Spleen (tissue), 11 donors: ENCODE measurements around the gene MRPL16. TPM values are rescaled to one million over a fixed set of nuclear protein-coding genes. Genes with fewer than 3 reads are reported as not detected.
A peak's percentile ranks its signal among the peaks of the same experiment; 100 is the strongest.

Source experiments
- DNase-seq: peaks from one replicate; pipeline ENCODE4 v3.0.0-alpha.2; 2020
- H3K27ac ChIP-seq, 8 donors: fragments of 200-600 bp; sonication (generic) in 7 of 8; 1 replicate in 4 of 8; 2 replicates in 4 of 8; pipeline versions ENCODE4 v1.5.0 to v1.8.0; 2016 to 2021; ENCODE audit warnings: inconsistent platforms in 4 of 8, mild to moderate bottlenecking in 4 of 8, moderate library complexity in 1 of 8
- H3K27me3 ChIP-seq, 7 donors: fragments of 200-600 bp; sonication (generic) in 6 of 7; replicated peaks in 1 of 7; 1 replicate in 4 of 7; 2 replicates in 3 of 7; pipeline versions ENCODE4 v1.5.0 to v1.8.0; 2016 to 2021; ENCODE audit warnings: inconsistent platforms in 3 of 7, mild to moderate bottlenecking in 1 of 7
- H3K36me3 ChIP-seq, 6 donors: fragments of 200-600 bp; sonication (generic) in 5 of 6; 1 replicate in 4 of 6; 2 replicates in 2 of 6; pipeline versions ENCODE4 v1.5.0 to v1.8.0; 2016 to 2021; ENCODE audit warnings: inconsistent platforms in 2 of 6
- H3K4me1 ChIP-seq, 6 donors: fragments of 200-600 bp; sonication (generic) in 5 of 6; 1 replicate in 3 of 6; 2 replicates in 3 of 6; pipeline versions ENCODE4 v1.5.0 to v1.8.0; 2016 to 2021; ENCODE audit warnings: inconsistent platforms in 3 of 6
- H3K4me3 ChIP-seq, 8 donors: fragments of 200-600 bp; sonication (generic) in 7 of 8; 1 replicate in 4 of 8; 2 replicates in 4 of 8; pipeline versions ENCODE4 v1.5.0 to v1.8.0; 2016 to 2021; ENCODE audit warnings: inconsistent platforms in 4 of 8, mild to moderate bottlenecking in 4 of 8, moderate library complexity in 2 of 8
- H3K9me3 ChIP-seq, 8 donors: fragments of 200-600 bp; sonication (generic) in 7 of 8; 1 replicate in 4 of 8; 2 replicates in 4 of 8; pipeline versions ENCODE4 v1.5.0 to v1.8.0; 2016 to 2021; ENCODE audit warnings: inconsistent platforms in 4 of 8
- CTCF ChIP-seq, 11 experiments: fragments of 200-600 bp in 7 of 11; fragments of 450-650 bp in 4 of 11; sonication (generic) in 4 of 11; IDR thresholded peaks in 8 of 11; conservative IDR thresholded peaks in 3 of 11; 1 replicate in 7 of 11; 2 replicates in 4 of 11; pipeline versions ENCODE4 v1.4.0 to v1.8.0; 2016 to 2021; ENCODE audit warnings: antibody characterized with exemption in 11 of 11, inconsistent platforms in 4 of 11, mild to moderate bottlenecking in 1 of 11
- POLR2A ChIP-seq, 3 donors: fragments of 450-650 bp; IDR thresholded peaks; one replicate each; pipeline ENCODE4 v1.5.1; 2017; ENCODE audit warnings: antibody characterized with exemption in 3 of 3, mild to moderate bottlenecking in 1 of 3
- POLR2AphosphoS5 ChIP-seq, 3 donors: sonication (generic); formaldehyde crosslinking; IDR thresholded peaks; one replicate each; pipeline ENCODE4 v1.5.1; 2017; ENCODE audit warnings: antibody characterized with exemption in 3 of 3
- WGBS, 5 donors: extraction: QIAGEN DNeasy Blood & Tissue Kit in 3 of 5; methylation state at CpG; one replicate each; pipeline versions ENCODE4 v1.1.5 to v1.1.7; 2013 to 2018; 5-methylcytosine and 5-hydroxymethylcytosine counted together
- intact Hi-C: fragments of 100-400 bp; cut with DNase I; formaldehyde crosslinking; loops from one replicate; pipeline ENCODE4 v1.15.0; 2023; ENCODE audit warnings: low total_unique reads
- polyA plus RNA-seq, 3 donors: library from polyadenylated mRNA; stranded (reverse); fragments of 200-250 nt; gene quantifications; one replicate each; pipeline ENCODE4 v1.2.1, GENCODE V29; 2013
- total RNA-seq, 7 donors: library from RNA; depleted of rRNA in 3 of 7; stranded (reverse); fragments of >200 nt in 3 of 7; fragmentation: NEBNext Ultra II Directional in 4 of 7; extraction: Animal tissue kit (Norgen Biotek cat#: 25700) in 4 of 7; gene quantifications; one replicate each; pipeline versions ENCODE4 v1.1.0 to v1.2.1, GENCODE V29; 2016 to 2021
- donor health status: healthy with polysubstance abuse.
- donor health status: DM: no; HTN: no; CAD: no; lungs with moderate emphysema.
- donor health status: DM: no; HTN: no; CAD: no.
- donor health status: Bipolar disorder and iron deficiency.
- donor health status: healthy.
- donor health status: DM: no; HTN: no; CAD: no.
- donor health status: DM: yes; HTN: yes; CAD: no.

MRPL16 gene
- total and polyA plus RNA-seq, 10 donors = 35.6 to 78.9 (median 52.2) TPM

- WGBS, 5 donors = 82 to 92% (median 89%) methylated on average over 5 of the region's 5 CpGs
- peak overlapping the region in 1 of 8 donors; percentile 18 for H3K27ac ChIP-seq
Observed at GRCh38 chr11:59777104-59777503, 33.5 kb downstream of the MRPL16 start.

GRCh38 chr11:59776210-59777066 is 34.1 kb downstream of the MRPL16 start:
- H3K36me3 ChIP-seq = peaks cover 0 to 77% (median 6%) of the 10 kb centered on the region in 6 donors
- no peaks in the 10 kb centered on the region for H3K27me3 ChIP-seq
- 76 to 94% (median 93%) methylated on average over 5 of the region's 5 CpGs for WGBS, 5 donors
- no peak for DNase-seq
- H3K4me3 ChIP-seq = no peak overlapping the region
- TF ChIP-seq POLR2AphosphoS5 (IDR thresholded peaks at IDR 0.05) = no peak
- TF ChIP-seq POLR2A (IDR thresholded peaks at IDR 0.05) = no peak
- TF ChIP-seq CTCF (IDR thresholded peaks at IDR 0.05 in 8 of 11, conservative IDR thresholded peaks at IDR 0.05 in 3 of 11) = no peak
- no peaks in the 10 kb centered on the region for H3K9me3 ChIP-seq
- peaks cover 0 to 20% (median 9%) of the 10 kb centered on the region in 6 donors for H3K4me1 ChIP-seq
- peak overlapping the region in 1 of 8 donors; percentile 18 for H3K27ac ChIP-seq
- intact Hi-C loops = no loop called here

More at GRCh38 chr11:59777104-59777503, 33.5 kb downstream of the MRPL16 start:
- Histone ChIP-seq H3K36me3 (peaks cover 0 to 77% (median 6%) of the 10 kb centered on the region in 6 donors), H3K9me3 (no peaks in the 10 kb centered on the region), H3K27me3 (no peaks in the 10 kb centered on the region), H3K4me3 (no peak overlapping the region), H3K4me1 (peaks cover 0 to 13% (median 3%) of the 10 kb centered on the region in 6 donors)
- no peak for TF ChIP-seq CTCF (IDR thresholded peaks at IDR 0.05 in 8 of 11, conservative IDR thresholded peaks at IDR 0.05 in 3 of 11)
- intact Hi-C loops = no loop called here
- DNase-seq = no peak

- WGBS, 5 donors = 54 to 71% (median 56%) methylated on average over 5 of the region's 5 CpGs
- Histone ChIP-seq H3K36me3 (peaks cover 0 to 50% (median 6%) of the 10 kb centered on the region in 6 donors), H3K27me3 (no peaks in the 10 kb centered on the region), H3K9me3 (no peaks in the 10 kb centered on the region), H3K27ac (peak overlapping the region in 7 of 8 donors; percentile 46 to 95 (median 88)), H3K4me3 (peak overlapping the region in 1 of 8 donors; percentile 48), H3K4me1 (peaks cover 0 to 54% (median 12%) of the 10 kb centered on the region in 6 donors)
- intact Hi-C loops = no loop called here
- no peak for TF ChIP-seq CTCF (IDR thresholded peaks at IDR 0.05 in 8 of 11, conservative IDR thresholded peaks at IDR 0.05 in 3 of 11)
- no peak for DNase-seq
Observed at GRCh38 chr11:59773083-59773440, 37.5 kb downstream of the MRPL16 start.

GRCh38 chr11:59771605-59772004 is 39.0 kb downstream of the MRPL16 start:
- Histone ChIP-seq H3K27ac (peak overlapping the region in 7 of 8 donors; percentile 46 to 95 (median 88)), H3K4me3 (peak overlapping the region in 1 of 8 donors; percentile 48), H3K27me3 (no peaks in the 10 kb centered on the region), H3K4me1 (peaks cover 0 to 68% (median 24%) of the 10 kb centered on the region in 6 donors), H3K36me3 (peaks cover 0 to 36% (median 6%) of the 10 kb centered on the region in 6 donors), H3K9me3 (no peaks in the 10 kb centered on the region)
- intact Hi-C loops = no loop called here
- WGBS, 5 donors = 47 to 85% (median 60%) methylated on average over 4 of the region's 4 CpGs
- TF ChIP-seq POLR2AphosphoS5 (IDR thresholded peaks at IDR 0.05) = no peak
- no peak for TF ChIP-seq CTCF (IDR thresholded peaks at IDR 0.05 in 8 of 11, conservative IDR thresholded peaks at IDR 0.05 in 3 of 11)
- no peak for TF ChIP-seq POLR2A (IDR thresholded peaks at IDR 0.05)
- DNase-seq = no peak
